ENCODE measurements around the gene PIGR. TPM values are rescaled to one million over a fixed set of nuclear protein-coding genes. Genes with fewer than 3 reads are reported as not detected.

The PIGR gene
- total RNA-seq, 2 donors from 2014 or later: 7,504 to 12,164 TPM

- H3K27ac ChIP-seq: peak overlapping the region; percentile 96
- H3K9me3 ChIP-seq: no peaks in the 10 kb centered on the region
- no peaks in the 10 kb centered on the region for H3K36me3 ChIP-seq
- H3K9ac ChIP-seq (ENCODE audit: low read depth in 2 of 2, low read length in 2 of 2): peak overlapping the region; percentile 17 to 70
- TF ChIP-seq CTCF (IDR thresholded peaks at IDR 0.05): no peak
- no peaks in the 10 kb centered on the region for H3K27me3 ChIP-seq
- no peak overlapping the region for H3K4me3 ChIP-seq
- intact Hi-C loops (cut with DNase I): no loop called here
- no peak for DNase-seq
- H3K4me1 ChIP-seq: peaks cover 12% of the 10 kb centered on the region
Measured at GRCh38 chr1:206954459-206955342, 8.4 kb upstream of the PIGR start.

- DNase-seq: no peak
- Histone ChIP-seq H3K4me1 (peaks cover 12% of the 10 kb centered on the region), H3K9me3 (no peaks in the 10 kb centered on the region), H3K4me3 (no peak overlapping the region), H3K9ac (ENCODE audit: low read depth in 2 of 2, low read length in 2 of 2) (peak overlapping the region; percentile 17 to 70), H3K27ac (peak overlapping the region; percentile 96), H3K27me3 (no peaks in the 10 kb centered on the region), H3K36me3 (no peaks in the 10 kb centered on the region)
- TF ChIP-seq CTCF (IDR thresholded peaks at IDR 0.05): no peak
- intact Hi-C loops (cut with DNase I): no loop called here
Measured at GRCh38 chr1:206953626-206954025, 7.4 kb upstream of the PIGR start.

GRCh38 chr1:206953126-206953525 lies 6.9 kb upstream of the PIGR start:
- H3K9ac ChIP-seq (ENCODE audit: low read depth in 2 of 2, low read length in 2 of 2): peak overlapping the region in 1 of 2 donors; percentile 70
- intact Hi-C loops (cut with DNase I): no loop called here
- H3K4me3 ChIP-seq: no peak overlapping the region
- no peak for TF ChIP-seq CTCF (IDR thresholded peaks at IDR 0.05)
- peaks cover 12% of the 10 kb centered on the region for H3K4me1 ChIP-seq
- H3K27ac ChIP-seq: peak overlapping the region; percentile 96
- peak; percentile 93 for DNase-seq
- H3K27me3 ChIP-seq: no peaks in the 10 kb centered on the region
- no peaks in the 10 kb centered on the region for H3K9me3 ChIP-seq
- no peaks in the 10 kb centered on the region for H3K36me3 ChIP-seq

GRCh38 chr1:206952171-206952570 lies 5.9 kb upstream of the PIGR start:
- no peaks in the 10 kb centered on the region for H3K9me3 ChIP-seq
- H3K4me1 ChIP-seq: peaks cover 12% of the 10 kb centered on the region
- DNase-seq: no peak
- intact Hi-C loops (cut with DNase I): no loop called here
- H3K36me3 ChIP-seq: no peaks in the 10 kb centered on the region
- H3K27me3 ChIP-seq: no peaks in the 10 kb centered on the region
- peak overlapping the region; percentile 29 to 87 for H3K9ac ChIP-seq (ENCODE audit: low read depth in 2 of 2, low read length in 2 of 2)
- no peak overlapping the region for H3K4me3 ChIP-seq
- peak overlapping the region; percentile 96 for H3K27ac ChIP-seq
- no peak for TF ChIP-seq CTCF (IDR thresholded peaks at IDR 0.05)

GRCh38 chr1:206951318-206952100 lies 5.2 kb upstream of the PIGR start:
- peak; percentile 80 for DNase-seq
- TF ChIP-seq CTCF (IDR thresholded peaks at IDR 0.05): no peak
- Histone ChIP-seq H3K9ac (ENCODE audit: low read depth in 2 of 2, low read length in 2 of 2) (peak overlapping the region; percentile 29 to 87), H3K27ac (peak overlapping the region; percentile 96), H3K9me3 (no peaks in the 10 kb centered on the region), H3K4me1 (peaks cover 12% of the 10 kb centered on the region), H3K27me3 (no peaks in the 10 kb centered on the region), H3K4me3 (no peak overlapping the region), H3K36me3 (no peaks in the 10 kb centered on the region)
- intact Hi-C loops (cut with DNase I): no loop called here
